ENCODE results near the gene OSBPL3.
"Not testable (repeated sequence)": the region's sequence is repeated elsewhere in the genome, so short reads cannot be mapped to it uniquely, and the experiment has no call there.

OSBPL3 gene

DNA sequence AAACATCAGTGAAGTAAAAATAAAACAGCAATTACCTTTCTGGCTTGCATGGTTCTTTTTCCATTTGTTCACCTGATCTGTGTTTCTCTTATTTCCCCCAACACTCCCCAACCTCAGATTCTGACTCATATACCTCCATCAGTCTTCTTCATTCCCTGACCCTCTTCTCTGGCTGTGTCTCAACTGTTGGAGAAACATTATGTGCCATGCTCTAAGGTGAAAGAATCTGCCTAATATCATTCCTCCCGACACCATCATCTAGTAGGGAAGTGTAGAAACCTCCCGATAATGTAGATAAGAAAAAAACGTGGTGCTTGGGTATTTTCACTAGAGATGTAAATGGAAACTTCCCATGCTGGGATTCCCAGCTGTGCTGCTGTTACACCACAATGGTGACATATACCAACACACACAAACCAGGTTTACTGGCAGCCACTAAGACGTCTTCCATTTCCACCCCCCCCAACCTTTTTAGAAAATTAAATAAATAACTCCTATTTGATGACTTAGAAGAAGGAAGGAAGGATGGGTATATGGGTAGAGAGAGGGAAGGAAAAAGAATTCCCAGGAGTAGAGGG lies 63.4 kb downstream of the OSBPL3 start:
- no peak for DNase-seq

DNA sequence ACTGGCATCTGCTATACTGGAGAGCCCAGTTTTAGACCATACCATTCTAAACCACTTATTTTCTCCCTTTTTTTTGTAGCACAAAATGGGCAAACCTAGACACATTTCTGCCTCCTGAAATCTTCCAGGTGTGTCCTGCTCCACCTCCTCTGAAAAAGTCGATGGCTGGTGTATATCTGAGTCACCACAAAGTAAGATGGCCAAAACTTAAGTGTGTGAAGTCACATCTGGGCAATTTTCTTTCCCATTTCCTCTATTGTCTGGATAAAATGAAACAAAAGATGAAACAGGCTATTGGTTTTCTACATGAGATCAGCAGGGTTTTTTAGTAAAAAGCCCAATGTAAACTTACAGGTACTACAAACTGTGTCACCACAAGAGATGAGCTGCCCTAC lies 65.5 kb downstream of the OSBPL3 start:
- no peak for DNase-seq

DNA sequence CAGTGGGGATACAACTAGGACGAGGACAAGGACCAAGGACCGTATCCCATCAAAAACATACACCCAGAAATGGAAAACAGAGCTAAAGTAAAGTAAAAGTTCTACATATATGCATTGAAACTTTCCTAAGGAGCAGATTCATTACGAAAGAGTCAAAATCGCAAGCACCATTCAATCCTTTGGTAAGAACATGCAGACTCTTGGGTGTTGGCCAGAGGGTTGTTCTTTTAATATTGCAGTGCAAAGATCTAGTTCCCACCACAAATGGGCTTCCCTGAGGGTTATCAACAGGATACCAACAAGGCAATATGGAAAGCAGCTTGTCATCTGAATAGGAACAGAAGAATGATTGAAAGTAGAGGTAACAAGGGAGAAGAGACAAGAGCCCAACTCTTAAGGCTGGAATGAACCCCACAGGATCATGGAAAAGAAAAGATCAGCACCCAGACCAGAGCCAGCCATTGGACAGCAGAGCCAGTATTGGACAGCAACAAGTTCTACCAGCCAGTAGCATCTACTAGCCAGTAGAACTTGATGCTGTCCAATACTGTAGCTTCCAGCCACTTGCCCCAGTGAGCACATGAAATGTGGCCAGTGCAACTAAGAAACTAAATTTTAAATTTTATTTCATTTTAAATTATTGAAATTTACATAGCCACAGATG lies 66.0 kb downstream of the OSBPL3 start:
- DNase-seq: no peak

DNA sequence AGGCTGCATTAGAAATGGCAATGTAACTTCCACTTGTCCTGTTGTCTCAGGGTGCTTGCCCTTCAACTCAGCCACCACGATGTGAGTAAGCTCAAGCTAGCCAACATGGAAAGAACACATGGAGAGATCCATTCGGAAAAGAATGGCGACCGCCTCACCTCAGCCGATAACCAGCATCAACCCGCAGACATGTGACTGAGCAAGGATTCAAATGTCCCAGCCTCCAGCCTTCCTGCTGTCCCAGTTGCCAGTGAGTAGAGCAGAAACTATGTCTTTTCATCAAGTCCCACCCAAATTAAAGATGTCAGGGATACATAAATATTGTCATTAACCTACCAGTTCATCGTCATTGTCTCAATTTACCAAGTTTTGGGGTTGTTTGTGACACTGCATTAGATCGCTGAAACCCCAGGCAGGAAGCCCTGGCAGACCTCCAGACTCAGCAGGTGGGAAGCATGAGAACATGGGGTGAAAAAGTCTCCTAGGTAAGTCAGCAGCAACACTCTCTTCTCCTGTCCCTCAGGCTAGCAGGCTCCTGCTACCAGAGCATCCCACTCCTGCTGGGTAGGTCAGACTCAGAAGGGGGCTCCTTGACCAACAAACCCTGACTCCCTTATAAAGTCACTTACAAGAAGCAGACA lies 67.0 kb downstream of the OSBPL3 start:
- DNase-seq: no peak

DNA sequence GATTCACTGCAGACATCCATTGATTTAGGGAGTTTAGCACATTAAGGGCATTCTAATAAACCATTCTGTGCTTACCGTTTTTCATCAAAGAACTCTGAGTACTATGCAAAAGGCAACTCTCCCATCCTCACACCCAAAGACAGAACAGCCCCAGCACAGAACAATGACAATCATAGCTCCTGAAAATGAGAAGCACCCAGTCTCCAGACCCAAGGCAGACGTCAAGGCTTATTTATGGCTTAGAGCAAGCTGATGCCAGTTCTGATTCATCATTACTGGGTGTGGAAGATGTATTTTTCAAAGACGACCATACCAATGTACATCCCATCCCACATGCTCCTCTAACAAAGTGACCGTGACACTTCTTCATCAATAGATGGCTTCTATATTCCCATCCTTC lies 67.6 kb downstream of the OSBPL3 start:
- DNase-seq: no peak

DNA sequence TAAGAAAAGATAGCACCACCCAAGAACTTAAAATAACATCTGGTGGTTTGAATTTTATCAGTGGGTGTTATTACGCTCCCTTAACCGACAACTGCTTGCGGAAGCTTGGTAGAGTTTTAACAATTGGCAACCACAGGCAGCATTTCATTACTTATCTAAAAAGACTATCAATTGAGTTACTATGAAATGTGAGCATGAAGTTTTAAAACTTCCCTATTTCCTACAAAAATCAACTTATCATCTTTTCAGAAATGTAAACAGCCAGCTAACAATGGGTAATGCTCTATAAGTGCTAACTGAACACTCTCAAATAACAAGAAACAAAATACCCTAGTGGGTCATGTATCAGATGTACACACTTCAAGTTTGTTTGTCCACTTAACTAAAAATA lies 68.8 kb downstream of the OSBPL3 start:
- DNase-seq: no peak

DNA sequence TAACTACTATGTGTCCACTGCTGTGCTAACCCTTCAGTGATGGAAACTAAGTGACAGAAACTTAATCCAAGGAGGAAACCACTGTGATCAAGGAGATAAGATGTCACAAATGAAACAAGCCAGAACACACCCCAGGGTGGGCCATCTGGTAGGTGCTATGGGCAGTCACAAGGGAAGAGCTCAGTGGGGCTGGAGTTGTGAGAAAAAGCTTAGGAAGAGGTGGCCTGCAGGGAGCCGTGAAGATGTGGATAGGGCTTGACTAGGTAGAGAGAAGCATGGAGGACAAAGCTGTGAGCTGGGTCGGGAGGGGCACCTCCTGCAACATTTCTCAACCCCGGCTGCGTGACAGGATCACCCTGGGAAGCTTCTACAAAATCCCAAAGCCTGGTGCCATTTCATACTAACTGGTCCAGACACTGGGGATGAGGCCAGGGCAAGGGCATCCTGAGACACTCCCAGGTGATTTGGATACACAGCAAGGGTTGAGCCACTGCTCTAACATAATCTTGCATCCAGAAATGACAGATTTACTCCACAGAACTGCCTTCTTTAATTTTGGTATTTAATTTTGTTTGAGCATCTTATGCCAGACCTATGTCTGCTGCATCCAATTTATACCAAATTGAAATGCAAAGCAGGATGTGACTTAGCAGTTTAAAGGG lies 69.3 kb downstream of the OSBPL3 start:
- DNase-seq: no peak

DNA sequence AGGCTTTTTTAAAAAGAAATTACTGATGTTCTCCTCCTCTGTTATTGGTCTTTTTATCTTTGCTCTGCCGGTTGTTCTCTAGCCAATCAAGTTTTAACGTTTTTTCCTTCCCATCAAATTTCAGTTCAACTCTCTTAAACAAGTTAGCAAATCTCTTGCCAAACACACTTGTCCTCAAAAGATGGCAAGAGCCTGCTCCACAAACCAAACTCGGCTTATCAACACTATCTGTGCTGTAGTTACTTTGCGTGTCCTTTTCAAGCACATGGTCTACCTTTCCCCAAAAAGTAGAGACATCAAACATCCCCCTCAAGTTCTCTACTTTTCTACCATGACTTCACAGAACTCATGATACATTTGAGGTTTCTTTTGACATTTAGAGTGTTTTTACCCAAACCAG lies 71.3 kb downstream of the OSBPL3 start:
- no peak for DNase-seq

DNA sequence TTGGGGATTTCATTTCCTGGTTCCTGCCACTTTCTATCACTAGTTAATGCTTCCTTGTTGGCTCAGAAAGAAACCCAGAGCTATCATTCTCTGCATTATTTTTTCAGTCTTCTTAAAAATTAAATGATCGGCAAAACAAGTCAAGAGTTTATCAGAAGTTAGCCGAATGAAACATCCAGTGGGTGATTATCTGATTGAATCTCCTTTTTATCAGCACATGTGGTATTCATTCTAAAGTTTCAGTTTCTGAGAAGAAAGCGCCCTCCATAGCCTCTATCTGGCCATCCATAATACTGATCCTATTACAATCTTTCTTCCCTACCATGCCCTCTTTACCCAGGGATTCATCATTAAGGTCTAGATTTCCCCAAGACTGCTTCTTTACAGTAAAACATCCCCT lies 71.8 kb downstream of the OSBPL3 start:
- no peak for DNase-seq

DNA sequence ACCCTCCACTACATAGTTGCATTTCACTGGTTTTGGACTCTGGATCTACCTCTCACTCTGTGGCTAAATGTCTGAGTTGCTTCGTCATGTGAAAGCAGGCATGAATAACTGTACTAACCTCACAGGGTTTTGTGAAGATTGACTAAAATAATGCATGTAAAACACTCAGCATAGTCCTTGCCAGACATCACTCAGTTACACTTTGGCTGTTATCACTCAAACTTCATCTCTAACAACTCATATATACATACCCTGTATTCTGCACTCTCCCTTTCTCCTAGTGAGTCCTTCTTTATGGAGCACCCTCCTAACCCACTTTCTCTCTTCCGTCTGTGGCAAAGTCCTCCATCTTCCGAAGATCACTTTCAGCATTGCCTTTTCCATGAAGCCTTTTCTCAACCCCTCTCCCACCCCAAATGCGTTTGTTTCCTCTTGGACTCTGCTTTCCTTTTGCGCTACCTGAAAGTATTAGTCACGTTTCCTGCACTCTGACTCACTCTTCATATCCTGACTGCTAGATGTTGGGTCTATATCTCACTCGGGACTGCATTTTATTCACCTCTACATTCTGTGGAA lies 72.6 kb downstream of the OSBPL3 start:
- DNase-seq: no peak

DNA sequence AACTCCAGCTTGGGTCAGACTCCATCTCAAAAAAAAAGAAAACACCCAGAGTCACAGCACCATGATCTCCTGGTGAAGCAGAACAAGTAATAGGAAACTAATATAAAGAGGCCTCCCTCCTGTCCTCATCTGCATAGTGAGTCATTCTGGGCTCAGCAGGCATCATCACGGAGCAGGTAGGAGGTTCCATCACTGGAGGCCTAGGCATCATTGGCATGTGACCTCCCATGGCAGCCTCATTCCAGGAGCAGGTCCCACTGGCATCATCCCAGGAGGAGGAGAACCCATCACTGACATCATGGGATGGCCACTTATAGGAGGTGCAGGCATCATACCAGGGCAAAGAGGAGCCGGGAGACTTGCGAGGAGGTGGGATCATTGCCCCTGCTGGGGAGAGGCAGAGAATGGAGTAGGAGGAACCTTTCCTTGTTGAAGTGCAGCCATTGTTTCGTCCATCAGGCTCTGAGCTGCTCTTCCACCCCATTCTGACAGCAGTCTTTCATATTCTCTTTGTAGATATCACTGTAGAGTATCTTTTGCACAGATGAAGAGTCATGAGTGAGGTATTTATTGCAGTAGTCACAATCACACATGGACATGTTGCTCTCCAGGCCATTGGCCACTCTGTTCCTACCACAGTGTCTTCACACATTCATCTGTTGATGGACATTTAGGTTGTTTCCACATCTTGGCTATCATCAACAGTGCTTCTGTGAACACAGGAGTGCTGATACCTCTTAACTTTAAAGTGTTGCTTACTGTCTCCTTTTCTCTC lies 73.8 kb downstream of the OSBPL3 start:
- DNase-seq: no peak

DNA sequence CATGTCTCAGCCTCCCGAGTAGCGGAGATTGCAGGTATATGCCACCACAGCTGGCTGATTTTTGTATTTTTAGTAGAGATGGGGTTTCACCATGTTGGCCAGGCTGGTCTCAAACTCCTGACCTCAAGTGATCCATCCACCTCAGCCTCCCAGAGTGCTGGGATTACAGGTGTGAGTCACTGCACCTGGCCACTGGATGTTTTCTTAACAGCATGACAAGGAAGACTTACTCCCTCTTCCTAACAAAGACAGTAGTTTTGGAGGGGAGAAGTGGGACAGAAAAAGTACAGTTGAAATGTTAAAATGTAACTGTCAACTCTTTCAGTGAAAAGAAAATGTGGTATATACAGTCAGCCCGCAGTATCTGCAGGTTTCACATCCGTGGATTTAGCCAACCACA lies 76.0 kb downstream of the OSBPL3 start:
- DNase-seq: not testable (repeated sequence)

DNA sequence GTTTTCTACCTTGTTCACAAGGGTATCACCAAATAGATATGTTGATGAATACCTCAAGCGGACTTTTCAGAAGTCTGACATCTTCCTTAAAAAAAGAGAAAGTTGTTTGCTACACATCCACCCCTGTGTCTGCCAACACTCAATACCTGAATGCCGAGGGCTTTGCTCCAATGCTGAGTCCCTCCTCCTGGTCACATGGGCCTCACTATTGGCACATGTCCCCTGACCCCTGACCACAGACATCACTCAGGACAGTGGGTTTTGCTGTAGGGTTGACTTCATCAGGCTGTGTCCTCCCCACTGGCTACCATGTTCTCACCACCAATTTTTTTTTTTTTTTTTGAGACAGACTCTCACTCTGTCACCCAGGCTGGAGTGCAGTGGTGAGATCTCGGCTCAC lies 76.4 kb downstream of the OSBPL3 start:
- no peak for DNase-seq

DNA sequence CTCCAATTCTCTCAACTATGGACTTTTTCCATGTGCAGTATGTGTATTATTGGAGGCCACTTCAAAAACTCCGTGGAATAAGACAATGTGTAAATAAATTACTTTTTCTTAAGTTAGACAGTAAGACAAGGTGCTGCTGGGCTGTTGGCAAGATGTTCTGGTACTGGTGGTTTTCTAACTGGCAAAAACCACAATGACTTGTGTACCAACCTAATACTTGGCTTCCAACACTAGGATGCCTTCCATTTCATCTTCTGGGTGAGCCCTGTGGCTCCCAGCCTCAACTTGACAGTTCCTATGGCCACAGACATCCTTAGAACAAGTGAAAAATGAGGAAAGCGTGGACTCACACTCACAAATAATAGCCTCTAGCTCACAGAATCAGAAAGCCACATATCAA lies 77.0 kb downstream of the OSBPL3 start:
- DNase-seq: no peak

DNA sequence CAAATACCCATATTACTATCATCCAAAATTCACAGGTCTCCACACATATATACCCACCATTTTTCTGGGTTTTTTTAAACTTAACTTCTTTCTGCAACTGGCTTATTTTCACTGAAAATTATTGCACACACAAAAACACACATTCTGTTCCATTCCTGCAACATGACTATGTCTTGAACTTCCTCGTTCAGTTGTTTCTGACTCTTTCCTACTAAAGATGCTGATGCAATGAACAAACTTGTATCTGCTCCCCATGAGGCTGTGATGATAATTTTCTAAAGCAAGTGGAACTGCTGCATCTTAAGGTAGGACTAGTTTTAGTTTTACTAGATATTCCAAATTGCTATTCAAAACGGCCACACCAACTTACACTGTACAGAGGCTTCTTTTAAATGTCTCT lies 77.7 kb downstream of the OSBPL3 start:
- DNase-seq: no peak

DNA sequence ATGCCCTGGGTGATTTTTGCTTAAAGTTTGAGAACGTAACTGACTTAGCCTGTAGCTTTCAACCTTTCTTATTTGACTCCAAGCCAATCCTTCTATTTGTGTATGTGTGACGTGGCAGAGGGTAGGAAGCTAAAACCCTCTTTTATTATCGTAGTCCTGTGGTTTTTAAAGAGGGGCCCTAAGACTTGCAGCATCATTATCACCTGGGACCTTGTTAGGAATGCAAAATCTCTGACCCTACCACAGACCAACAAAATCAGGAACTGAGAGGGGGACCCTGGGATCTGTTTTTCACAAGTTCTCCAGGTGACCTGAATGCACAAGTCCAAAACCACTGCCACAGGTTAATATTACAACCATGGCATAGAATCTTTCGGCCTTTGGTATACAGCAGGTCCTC lies 80.1 kb downstream of the OSBPL3 start:
- DNase-seq: no peak

DNA sequence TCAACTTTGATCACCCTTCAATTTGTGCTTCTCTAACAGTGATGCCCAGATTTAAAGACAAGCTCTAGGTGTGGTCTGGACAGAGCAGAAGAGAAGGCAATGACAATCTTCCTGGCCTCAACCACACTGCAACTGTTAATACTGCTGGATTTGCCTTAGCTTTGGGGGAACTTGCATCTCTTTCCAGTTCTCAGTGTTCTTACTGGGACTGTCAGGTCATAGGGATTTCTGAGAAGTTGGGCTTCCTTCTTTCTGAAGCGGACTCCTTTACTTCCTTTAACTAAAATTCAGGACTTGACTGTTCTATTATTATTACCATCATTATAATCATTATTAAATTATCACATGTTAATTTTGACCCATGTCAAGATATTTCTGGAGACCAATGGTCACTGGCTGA lies 80.8 kb downstream of the OSBPL3 start:
- DNase-seq: no peak

DNA sequence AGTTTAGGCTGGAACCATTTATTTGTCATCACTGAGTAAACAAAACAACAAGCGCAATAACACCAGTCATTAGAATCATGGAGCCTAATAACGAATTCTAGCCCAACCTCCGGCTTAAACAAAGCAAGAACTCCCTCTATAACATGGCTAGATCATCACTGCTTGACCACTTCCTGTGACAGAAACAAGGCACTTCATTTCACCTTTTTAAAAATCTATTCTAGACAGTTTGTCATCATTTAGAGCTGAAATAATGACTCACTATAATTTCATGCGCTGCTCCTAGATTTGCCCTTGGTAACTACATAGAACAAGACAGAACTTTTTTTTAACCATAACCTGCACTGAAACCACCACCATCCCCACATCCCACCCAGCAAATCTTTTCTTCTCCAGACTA lies 81.3 kb downstream of the OSBPL3 start:
- DNase-seq: no peak

DNA sequence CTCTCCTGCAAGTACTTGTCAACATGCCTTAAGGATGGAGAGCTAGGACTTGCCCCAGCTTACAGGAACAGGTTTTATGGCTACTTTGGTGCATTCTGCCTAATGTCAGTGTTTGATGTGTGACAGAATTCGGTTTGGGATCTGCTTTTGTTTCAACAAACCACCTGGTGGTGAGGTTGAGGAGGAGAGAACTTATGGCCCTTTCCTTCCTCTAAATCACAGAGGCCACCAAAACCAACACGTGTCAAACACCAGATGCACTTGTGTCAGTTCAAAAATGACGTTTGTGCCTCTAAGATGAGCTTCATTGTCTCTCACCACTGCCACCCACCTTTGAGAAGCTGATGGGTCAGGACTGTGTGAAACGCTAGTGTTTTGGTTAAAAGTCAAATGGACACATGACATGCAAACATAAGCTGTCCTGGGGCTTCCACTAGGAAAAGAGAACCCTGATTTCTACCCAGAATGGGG lies 83.9 kb downstream of the OSBPL3 start:
- DNase-seq: no peak

DNA sequence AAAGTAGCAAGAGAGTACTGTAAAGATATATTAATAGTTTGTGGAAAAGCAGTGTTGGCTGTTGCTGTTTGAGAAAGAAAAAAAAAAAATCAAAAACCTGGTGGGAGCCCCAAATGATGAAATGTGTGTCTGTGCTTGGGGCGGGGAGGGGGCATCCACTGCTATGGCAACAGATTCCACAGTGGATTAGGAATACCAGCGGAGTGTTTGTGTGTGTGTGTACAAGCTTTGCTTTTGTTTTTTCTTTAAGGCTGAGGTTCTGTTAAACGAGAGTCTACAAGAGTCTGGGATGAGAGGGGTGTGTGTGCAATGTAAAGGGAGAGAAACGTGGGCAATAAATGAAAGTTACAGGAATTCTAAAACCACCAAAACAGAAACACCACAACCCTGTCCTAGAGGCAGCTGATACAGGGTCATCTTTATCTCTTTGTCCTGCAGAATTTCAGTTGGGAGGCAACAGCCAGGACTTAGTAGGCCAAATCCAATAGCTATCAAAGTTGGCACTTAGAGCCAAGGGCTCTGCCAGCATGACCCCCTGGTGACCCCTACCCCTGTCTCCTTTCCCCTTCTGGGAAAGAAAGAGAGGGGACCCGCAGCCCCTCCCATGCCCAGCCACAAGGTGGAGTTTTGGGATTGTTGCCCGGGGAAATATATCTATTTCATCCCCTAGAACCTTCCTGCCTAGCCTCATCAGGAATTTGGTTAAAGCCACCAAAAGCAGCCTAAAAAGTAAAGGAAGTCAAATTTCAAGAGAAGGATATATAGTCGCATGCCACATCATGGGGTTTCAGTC lies 85.4 kb downstream of the OSBPL3 start:
- no peak for DNase-seq

DNA sequence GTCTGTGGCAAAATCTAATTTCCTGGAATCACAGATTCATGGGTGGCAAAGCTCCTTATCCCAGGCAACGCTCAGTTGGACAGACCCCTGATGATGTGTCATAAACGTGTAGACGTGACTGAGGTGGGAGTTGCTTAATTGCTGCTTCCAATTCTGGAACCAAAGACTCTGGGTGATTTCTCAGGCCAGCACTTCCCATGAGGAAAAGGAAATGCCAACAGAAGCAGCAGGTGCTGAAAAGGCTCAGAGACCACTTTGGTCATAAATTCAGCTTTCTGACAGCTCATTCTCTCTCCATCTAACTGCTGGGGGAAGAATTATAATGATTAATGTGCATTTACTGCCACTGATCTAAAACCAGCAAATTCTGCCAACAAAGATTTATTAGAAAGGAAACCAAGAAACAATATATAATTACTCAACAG lies 88.7 kb downstream of the OSBPL3 start:
- DNase-seq: peak; percentile 30

DNA sequence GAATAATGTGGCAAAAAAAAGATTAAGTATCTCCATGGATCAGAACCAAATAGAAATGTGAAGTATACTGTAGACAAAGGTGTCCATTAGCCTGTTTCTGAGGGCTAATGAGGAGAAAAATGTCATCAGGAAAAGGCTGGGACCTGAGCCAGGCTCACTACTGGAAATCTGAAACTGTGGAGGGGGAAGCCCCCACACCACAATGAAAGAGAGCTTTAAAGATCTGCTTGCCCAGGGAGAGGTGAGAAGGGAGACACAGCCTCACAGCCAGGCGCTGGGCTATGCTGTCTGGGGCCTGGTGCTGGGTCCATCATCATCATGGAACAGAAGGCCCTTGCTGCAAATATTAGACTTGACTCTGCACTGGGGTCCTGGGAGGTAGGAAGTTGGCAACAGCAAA lies 90.4 kb downstream of the OSBPL3 start:
- no peak for DNase-seq

Measured in NCI-H2227 treated with DMSO at 0.1 percent for 48 hours (cell line).